ENCODE data around the gene ARHGEF26. TPM values are rescaled to one million over a fixed set of nuclear protein-coding genes. Genes with fewer than 3 reads are reported as not detected.

The ARHGEF26 gene
- total RNA-seq, 4 donors from 2014 or later = 124 to 158 (median 132) TPM

GRCh38 chr3:154180836-154181691 lies 59.9 kb downstream of the ARHGEF26 start:
- Histone ChIP-seq H3K36me3 (no peaks in the 10 kb centered on the region), H3K4me1 (peaks cover 4 to 69% (median 60%) of the 10 kb centered on the region in 4 donors), H3K27me3 (no peaks in the 10 kb centered on the region), H3K9me3 (no peaks in the 10 kb centered on the region), H3K27ac (replicated peaks in 1 of 4) (peak overlapping the region; percentile 79 to 87 (median 84)), H3K4me3 (peak overlapping the region in 1 of 4 donors; percentile 16)
- no peak for DNase-seq (ENCODE audit: extremely low spot score)
- TF ChIP-seq POLR2AphosphoS5 (IDR thresholded peaks at IDR 0.05) (peak; percentile 42 to 86), CTCF (IDR thresholded peaks at IDR 0.05) (no peak), EP300 (IDR thresholded peaks at IDR 0.05) (peak; percentile 84)
- 38% methylated on average over 10 of the region's 10 CpGs for WGBS
- intact Hi-C loops (cut with DNase I) = no loop called here

- DNase-seq (ENCODE audit: extremely low spot score) = no peak
- H3K27ac ChIP-seq (replicated peaks in 1 of 4) = peak overlapping the region; percentile 79 to 87 (median 84)
- intact Hi-C loops (cut with DNase I) = no loop called here
- no peaks in the 10 kb centered on the region for H3K36me3 ChIP-seq
- no peak overlapping the region for H3K4me3 ChIP-seq
- TF ChIP-seq POLR2A (IDR thresholded peaks at IDR 0.05; ENCODE audit: low read depth) (no peak), POLR2AphosphoS5 (IDR thresholded peaks at IDR 0.05) (peak in 1 of 2 donors; percentile 48), CTCF (IDR thresholded peaks at IDR 0.05) (no peak), EP300 (IDR thresholded peaks at IDR 0.05) (no peak)
- H3K27me3 ChIP-seq = no peaks in the 10 kb centered on the region
- no peaks in the 10 kb centered on the region for H3K9me3 ChIP-seq
- H3K4me1 ChIP-seq = peaks cover 4 to 58% (median 50%) of the 10 kb centered on the region in 4 donors
- WGBS = 72% methylated on average over 4 of the region's 4 CpGs
Measured at GRCh38 chr3:154182322-154182922, 61.2 kb downstream of the ARHGEF26 start.

- peaks cover 4 to 54% (median 46%) of the 10 kb centered on the region in 4 donors for H3K4me1 ChIP-seq
- TF ChIP-seq EP300 (IDR thresholded peaks at IDR 0.05) = no peak
- no peak for TF ChIP-seq POLR2AphosphoS5 (IDR thresholded peaks at IDR 0.05)
- TF ChIP-seq CTCF (IDR thresholded peaks at IDR 0.05) = no peak
- TF ChIP-seq POLR2A (IDR thresholded peaks at IDR 0.05; ENCODE audit: low read depth) = no peak
- H3K27ac ChIP-seq (replicated peaks in 1 of 4) = peak overlapping the region; percentile 79 to 87 (median 84)
- intact Hi-C loops (cut with DNase I) = no loop called here
- peaks cover 0 to 3% (median 0%) of the 10 kb centered on the region in 4 donors for H3K36me3 ChIP-seq
- no peaks in the 10 kb centered on the region for H3K9me3 ChIP-seq
- no peak for DNase-seq (ENCODE audit: extremely low spot score)
- H3K27me3 ChIP-seq = no peaks in the 10 kb centered on the region
- peak overlapping the region in 2 of 4 donors; percentile 8 to 12 for H3K4me3 ChIP-seq
Measured at GRCh38 chr3:154182975-154183374, 61.8 kb downstream of the ARHGEF26 start.

GRCh38 chr3:154184582-154184981 lies 63.4 kb downstream of the ARHGEF26 start:
- Histone ChIP-seq H3K27me3 (no peaks in the 10 kb centered on the region), H3K4me3 (no peak overlapping the region), H3K4me1 (peaks cover 4 to 57% (median 44%) of the 10 kb centered on the region in 4 donors), H3K9me3 (no peaks in the 10 kb centered on the region), H3K27ac (replicated peaks in 1 of 4) (peak overlapping the region; percentile 79 to 87 (median 84)), H3K36me3 (peaks cover 0 to 18% (median 6%) of the 10 kb centered on the region in 4 donors)
- intact Hi-C loops (cut with DNase I) = no loop called here
- TF ChIP-seq CTCF (IDR thresholded peaks at IDR 0.05) (no peak), POLR2A (IDR thresholded peaks at IDR 0.05; ENCODE audit: low read depth) (no peak), POLR2AphosphoS5 (IDR thresholded peaks at IDR 0.05) (no peak), EP300 (IDR thresholded peaks at IDR 0.05) (no peak)
- 87% methylated on average over 4 of the region's 4 CpGs for WGBS
- no peak for DNase-seq (ENCODE audit: extremely low spot score)
